Measurements from ENCODE around the gene DUSP22.

DUSP22 gene

DNA sequence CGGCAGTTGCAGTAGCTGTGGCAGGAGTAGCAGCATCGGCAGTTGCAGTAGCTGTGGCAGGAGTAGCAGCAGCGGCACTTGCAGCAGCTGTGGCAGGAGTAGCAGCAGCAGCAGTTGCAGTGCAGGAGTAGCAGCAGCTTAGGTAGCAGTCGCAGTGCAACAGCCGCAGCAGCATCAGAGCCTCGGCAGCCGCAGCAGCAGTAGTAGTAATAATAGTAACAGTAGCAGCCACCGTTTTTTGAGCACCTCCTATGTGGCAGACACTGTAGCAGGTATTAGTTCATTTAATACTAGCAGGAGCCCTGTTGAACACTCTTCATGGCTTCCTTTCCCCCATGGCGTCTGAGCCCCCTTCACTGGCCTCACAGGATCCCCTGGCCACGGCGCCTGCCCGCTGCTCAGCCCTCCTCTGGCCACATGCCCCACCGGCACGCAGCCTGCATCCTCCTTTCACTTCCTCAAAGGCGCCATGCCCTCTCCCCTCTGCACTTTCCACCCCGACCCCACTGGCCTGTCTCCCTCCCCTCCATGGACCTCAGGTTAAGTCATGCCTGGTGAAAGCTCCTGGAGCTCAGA lies 80.1 kb downstream of the DUSP22 start:
- no peaks in the 10 kb centered on the region for H3K79me1 ChIP-seq (ENCODE audit: low read length)
- H3K27me3 ChIP-seq (ENCODE audit: insufficient read depth, low read length): no peaks in the 10 kb centered on the region
- H2AFZ ChIP-seq (ENCODE audit: insufficient read depth, low read length, poor library complexity): no peak overlapping the region
- H3K4ac ChIP-seq (ENCODE audit: low read depth, low read length): no peak overlapping the region
- no peak overlapping the region for H3K27ac ChIP-seq (ENCODE audit: low read depth, low read length)
- no CpG with 5 or more reads among the region's 16 CpGs for WGBS (ENCODE audit: extremely low coverage, insufficient coverage, insufficient read length)
- H3K18ac ChIP-seq (ENCODE audit: low read length): no peak overlapping the region
- H3K14ac ChIP-seq (ENCODE audit: low read length): no peak overlapping the region
- no peak overlapping the region for H2BK12ac ChIP-seq (ENCODE audit: low read length)
- H3K79me2 ChIP-seq (ENCODE audit: control insufficient read depth, insufficient read depth, low read length, poor library complexity): no peaks in the 10 kb centered on the region
- DNase-seq: no peak
- no peak overlapping the region for H2BK120ac ChIP-seq (ENCODE audit: insufficient read depth, low read length, poor library complexity)
- no peak overlapping the region for H2BK5ac ChIP-seq (ENCODE audit: low read depth, low read length, poor library complexity)
- H4K12ac ChIP-seq (ENCODE audit: low read depth, low read length): no peak overlapping the region
- H3K4me1 ChIP-seq (ENCODE audit: control insufficient read depth in 1 of 2, insufficient read depth in 2 of 2, low read length in 2 of 2): no peaks in the 10 kb centered on the region
- no peak overlapping the region for H3K23ac ChIP-seq (ENCODE audit: low read length)
- no peak overlapping the region for H2AK5ac ChIP-seq (ENCODE audit: low read length)
- no peak overlapping the region for H3K9ac ChIP-seq (ENCODE audit: low read length)
- peaks cover 46% of the 10 kb centered on the region for H3K9me3 ChIP-seq (ENCODE audit: insufficient read depth, low read depth, low read length)
- no peaks in the 10 kb centered on the region for H3K36me3 ChIP-seq (ENCODE audit: control insufficient read depth in 1 of 2, insufficient read depth in 2 of 2, low read length in 2 of 2)
- H4K8ac ChIP-seq (ENCODE audit: low read depth, low read length): no peak overlapping the region
- no peak overlapping the region for H3K4me2 ChIP-seq (ENCODE audit: low read length)
- peak overlapping the region; percentile 11 for H3K4me3 ChIP-seq (ENCODE audit: low read depth, low read length)
- H4K91ac ChIP-seq (ENCODE audit: low read depth, low read length): no peak overlapping the region

DNA sequence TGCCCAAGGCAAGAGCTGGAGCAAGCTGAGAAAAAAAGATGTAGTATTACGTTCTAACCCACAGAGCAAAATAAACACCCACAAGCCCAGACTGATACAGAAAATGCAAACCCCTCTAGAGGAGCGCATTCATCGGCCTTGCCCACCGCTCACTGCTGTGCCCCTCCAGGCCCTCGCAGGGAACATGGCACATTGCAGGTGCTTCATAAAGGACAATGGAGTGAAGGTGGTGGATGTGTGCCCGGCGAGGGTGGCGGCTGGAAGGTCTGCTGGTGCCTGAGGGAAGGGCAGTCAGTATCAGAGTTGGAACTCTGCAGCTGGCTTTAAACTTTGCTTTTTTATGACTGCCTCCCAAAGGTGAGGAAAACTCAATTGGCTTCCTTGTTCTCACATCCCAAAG lies 80.7 kb downstream of the DUSP22 start:
- Histone ChIP-seq H2AFZ (ENCODE audit: insufficient read depth, low read length, poor library complexity) (no peak overlapping the region), H3K23ac (ENCODE audit: low read length) (no peak overlapping the region), H2BK12ac (ENCODE audit: low read length) (no peak overlapping the region), H3K27ac (ENCODE audit: low read depth, low read length) (no peak overlapping the region), H3K18ac (ENCODE audit: low read length) (no peak overlapping the region), H2BK5ac (ENCODE audit: low read depth, low read length, poor library complexity) (no peak overlapping the region), H3K9me3 (ENCODE audit: insufficient read depth, low read depth, low read length) (peaks cover 45% of the 10 kb centered on the region), H4K12ac (ENCODE audit: low read depth, low read length) (no peak overlapping the region), H3K79me1 (ENCODE audit: low read length) (no peaks in the 10 kb centered on the region), H2AK5ac (ENCODE audit: low read length) (no peak overlapping the region), H3K79me2 (ENCODE audit: control insufficient read depth, insufficient read depth, low read length, poor library complexity) (no peaks in the 10 kb centered on the region), H4K91ac (ENCODE audit: low read depth, low read length) (no peak overlapping the region), H3K27me3 (ENCODE audit: insufficient read depth, low read length) (no peaks in the 10 kb centered on the region), H4K8ac (ENCODE audit: low read depth, low read length) (no peak overlapping the region), H3K14ac (ENCODE audit: low read length) (no peak overlapping the region), H3K4me3 (ENCODE audit: low read depth, low read length) (peak overlapping the region; percentile 57), H3K4me2 (ENCODE audit: low read length) (no peak overlapping the region), H2BK120ac (ENCODE audit: insufficient read depth, low read length, poor library complexity) (no peak overlapping the region), H3K9ac (ENCODE audit: low read length) (no peak overlapping the region), H3K4me1 (ENCODE audit: control insufficient read depth in 1 of 2, insufficient read depth in 2 of 2, low read length in 2 of 2) (no peaks in the 10 kb centered on the region), H3K36me3 (ENCODE audit: control insufficient read depth in 1 of 2, insufficient read depth in 2 of 2, low read length in 2 of 2) (no peaks in the 10 kb centered on the region), H3K4ac (ENCODE audit: low read depth, low read length) (no peak overlapping the region)
- no peak for DNase-seq
- WGBS (ENCODE audit: extremely low coverage, insufficient coverage, insufficient read length): no CpG with 5 or more reads among the region's 8 CpGs

DNA sequence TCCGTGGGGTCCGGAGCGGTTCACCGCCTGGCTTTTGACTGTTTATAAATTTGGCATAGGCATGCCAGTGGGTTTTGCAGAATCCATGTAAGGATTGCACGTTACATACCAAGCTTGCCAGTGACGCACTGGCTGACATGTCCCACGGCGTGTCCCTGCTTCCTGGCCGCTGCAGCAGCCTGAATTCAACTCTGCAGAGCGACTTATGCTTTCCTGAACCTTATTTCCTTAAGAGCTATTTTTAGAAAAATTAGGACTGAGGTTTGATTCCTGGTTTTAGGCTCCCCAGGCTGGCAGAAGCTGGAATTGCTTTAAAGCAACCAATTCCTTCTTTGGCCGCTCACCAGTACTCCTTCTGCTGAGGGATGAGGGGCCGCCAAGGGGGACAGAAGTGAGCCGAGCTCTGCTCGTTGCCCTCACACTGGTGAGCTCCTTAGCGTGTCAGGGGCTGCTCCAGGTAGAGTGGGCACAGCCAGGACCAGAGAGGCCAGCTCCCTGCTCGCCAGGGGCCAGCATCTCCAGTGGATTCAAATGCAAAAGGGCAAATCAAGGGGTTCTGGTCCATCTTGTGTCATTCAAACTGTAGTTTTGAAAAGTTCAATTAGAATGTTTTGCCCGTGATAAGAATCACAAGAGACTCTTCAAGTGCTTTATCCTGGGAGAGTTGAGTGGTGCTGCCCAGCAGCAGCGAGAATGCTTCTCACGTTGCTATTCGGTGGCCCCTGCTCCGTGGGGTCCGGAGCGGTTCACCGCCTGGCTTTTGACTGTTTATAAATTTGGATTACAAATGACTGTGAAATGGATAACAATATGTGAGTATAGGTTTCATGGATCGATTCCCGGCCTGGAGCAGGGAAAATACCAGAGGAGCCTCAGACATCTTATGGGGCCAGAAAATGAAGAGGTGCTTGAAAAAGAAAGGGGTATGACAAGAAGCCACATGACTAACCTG lies 81.8 kb downstream of the DUSP22 start:
- H3K36me3 ChIP-seq (ENCODE audit: control insufficient read depth in 1 of 2, insufficient read depth in 2 of 2, low read length in 2 of 2): no peaks in the 10 kb centered on the region
- H3K27ac ChIP-seq (ENCODE audit: low read depth, low read length): no peak overlapping the region
- H2AFZ ChIP-seq (ENCODE audit: insufficient read depth, low read length, poor library complexity): no peak overlapping the region
- no peak overlapping the region for H2AK5ac ChIP-seq (ENCODE audit: low read length)
- WGBS (ENCODE audit: extremely low coverage, insufficient coverage, insufficient read length): no CpG with 5 or more reads among the region's 26 CpGs
- H2BK12ac ChIP-seq (ENCODE audit: low read length): no peak overlapping the region
- no peak overlapping the region for H4K91ac ChIP-seq (ENCODE audit: low read depth, low read length)
- H3K23ac ChIP-seq (ENCODE audit: low read length): no peak overlapping the region
- no peak overlapping the region for H3K18ac ChIP-seq (ENCODE audit: low read length)
- H3K4me3 ChIP-seq (ENCODE audit: low read depth, low read length): no peak overlapping the region
- no peaks in the 10 kb centered on the region for H3K27me3 ChIP-seq (ENCODE audit: insufficient read depth, low read length)
- H3K4me2 ChIP-seq (ENCODE audit: low read length): no peak overlapping the region
- H2BK5ac ChIP-seq (ENCODE audit: low read depth, low read length, poor library complexity): no peak overlapping the region
- no peaks in the 10 kb centered on the region for H3K79me1 ChIP-seq (ENCODE audit: low read length)
- H3K9ac ChIP-seq (ENCODE audit: low read length): no peak overlapping the region
- H3K4ac ChIP-seq (ENCODE audit: low read depth, low read length): no peak overlapping the region
- no peak overlapping the region for H2BK120ac ChIP-seq (ENCODE audit: insufficient read depth, low read length, poor library complexity)
- H3K9me3 ChIP-seq (ENCODE audit: insufficient read depth, low read depth, low read length): peaks cover 47% of the 10 kb centered on the region
- H3K14ac ChIP-seq (ENCODE audit: low read length): no peak overlapping the region
- H3K4me1 ChIP-seq (ENCODE audit: control insufficient read depth in 1 of 2, insufficient read depth in 2 of 2, low read length in 2 of 2): no peaks in the 10 kb centered on the region
- H4K12ac ChIP-seq (ENCODE audit: low read depth, low read length): no peak overlapping the region
- H3K79me2 ChIP-seq (ENCODE audit: control insufficient read depth, insufficient read depth, low read length, poor library complexity): no peaks in the 10 kb centered on the region
- no peak overlapping the region for H4K8ac ChIP-seq (ENCODE audit: low read depth, low read length)
- no peak for DNase-seq

DNA sequence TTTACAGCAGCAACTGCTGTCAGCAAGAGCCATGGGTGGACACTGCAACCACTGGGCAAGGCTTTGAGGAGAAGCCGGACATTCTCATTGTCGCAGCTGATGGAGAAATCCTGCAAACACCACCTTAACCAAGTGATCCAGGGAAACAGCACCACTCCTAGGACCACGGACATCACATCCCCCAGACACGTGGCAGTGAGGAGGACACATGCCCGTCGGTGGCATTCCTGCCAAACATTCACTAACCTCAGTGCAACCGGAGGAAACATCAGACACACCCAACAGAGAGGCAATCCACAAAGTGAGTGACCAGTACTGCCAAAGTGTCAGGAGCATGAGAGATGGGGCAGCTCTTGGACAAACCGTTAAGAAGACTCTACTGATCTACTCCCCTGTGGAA lies 82.7 kb downstream of the DUSP22 start:
- Histone ChIP-seq H3K79me1 (ENCODE audit: low read length) (no peaks in the 10 kb centered on the region), H3K9me3 (ENCODE audit: insufficient read depth, low read depth, low read length) (peaks cover 50% of the 10 kb centered on the region), H2BK12ac (ENCODE audit: low read length) (no peak overlapping the region), H3K23ac (ENCODE audit: low read length) (peak overlapping the region; percentile 5), H3K79me2 (ENCODE audit: control insufficient read depth, insufficient read depth, low read length, poor library complexity) (no peaks in the 10 kb centered on the region), H3K14ac (ENCODE audit: low read length) (no peak overlapping the region), H3K4me3 (ENCODE audit: low read depth, low read length) (peak overlapping the region; percentile 2), H2BK120ac (ENCODE audit: insufficient read depth, low read length, poor library complexity) (no peak overlapping the region), H3K4me2 (ENCODE audit: low read length) (no peak overlapping the region), H3K27ac (ENCODE audit: low read depth, low read length) (no peak overlapping the region), H3K18ac (ENCODE audit: low read length) (no peak overlapping the region), H3K4ac (ENCODE audit: low read depth, low read length) (no peak overlapping the region), H4K8ac (ENCODE audit: low read depth, low read length) (no peak overlapping the region), H4K12ac (ENCODE audit: low read depth, low read length) (no peak overlapping the region), H3K27me3 (ENCODE audit: insufficient read depth, low read length) (no peaks in the 10 kb centered on the region), H2BK5ac (ENCODE audit: low read depth, low read length, poor library complexity) (no peak overlapping the region), H3K9ac (ENCODE audit: low read length) (peak overlapping the region; percentile 1), H3K36me3 (ENCODE audit: control insufficient read depth in 1 of 2, insufficient read depth in 2 of 2, low read length in 2 of 2) (no peaks in the 10 kb centered on the region), H2AK5ac (ENCODE audit: low read length) (no peak overlapping the region), H3K4me1 (ENCODE audit: control insufficient read depth in 1 of 2, insufficient read depth in 2 of 2, low read length in 2 of 2) (no peaks in the 10 kb centered on the region), H2AFZ (ENCODE audit: insufficient read depth, low read length, poor library complexity) (no peak overlapping the region), H4K91ac (ENCODE audit: low read depth, low read length) (no peak overlapping the region)
- WGBS (ENCODE audit: extremely low coverage, insufficient coverage, insufficient read length): no CpG with 5 or more reads among the region's 8 CpGs
- no peak for DNase-seq
